Nephron (organoid): ENCODE data around the gene SLC35C1.

ENCODE experiments used
- H3K27ac Mint-ChIP-seq, 3 experiments: 2 replicates each; pipeline ENCODE4 v1.8.0; 2020; ENCODE audit warnings: mixed read lengths in 3 of 3, mild to moderate bottlenecking in 2 of 3, moderate library complexity in 1 of 3
- H3K27me3 Mint-ChIP-seq: 2 replicates; pipeline ENCODE4 v1.8.0; 2021; ENCODE audit warnings: low read depth, mild to moderate bottlenecking, moderate library complexity, mixed read lengths
- H3K36me3 Mint-ChIP-seq: 2 replicates; pipeline ENCODE4 v1.8.0; 2020; ENCODE audit warnings: low read depth, mixed read lengths
- H3K4me1 Mint-ChIP-seq: 2 replicates; pipeline ENCODE4 v1.8.0; 2020; ENCODE audit warnings: mixed read lengths
- H3K4me3 Mint-ChIP-seq, 3 experiments: 2 replicates each; pipeline ENCODE4 v1.8.0; 2020; ENCODE audit warnings: mild to moderate bottlenecking in 3 of 3, mixed read lengths in 3 of 3, moderate library complexity in 2 of 3
- H3K9me3 Mint-ChIP-seq: 2 replicates; pipeline ENCODE4 v1.8.0; 2020; ENCODE audit warnings: mixed read lengths
- CTCF ChIP-seq, 3 experiments: fragments of 200-600 bp; sonication (generic); IDR thresholded peaks; one replicate each; pipeline ENCODE4 v1.5.0; 2021; ENCODE audit warnings: antibody characterized with exemption in 3 of 3; ENCODE audit not compliant: unreplicated experiment in 3 of 3

SLC35C1 gene

GRCh38 chr11:45777127-45777969 is 27.6 kb upstream of the SLC35C1 start:
- no peak for TF ChIP-seq CTCF (IDR thresholded peaks at IDR 0.05; ENCODE audit: unreplicated experiment in 3 of 3)
- Mint-ChIP-seq H3K9me3 (peaks cover 3% of the 10 kb centered on the region), H3K36me3 (no peaks in the 10 kb centered on the region), H3K27ac (no peak overlapping the region), H3K4me1 (no peaks in the 10 kb centered on the region), H3K27me3 (peaks cover 13% of the 10 kb centered on the region), H3K4me3 (no peak overlapping the region)

- H3K9me3 Mint-ChIP-seq, result peaks cover 3% of the 10 kb centered on the region
- H3K4me1 Mint-ChIP-seq, result no peaks in the 10 kb centered on the region
- H3K36me3 Mint-ChIP-seq, result no peaks in the 10 kb centered on the region
- H3K4me3 Mint-ChIP-seq, result no peak overlapping the region
- H3K27ac Mint-ChIP-seq, result no peak overlapping the region
- H3K27me3 Mint-ChIP-seq, result peaks cover 13% of the 10 kb centered on the region
- no peak for TF ChIP-seq CTCF (IDR thresholded peaks at IDR 0.05; ENCODE audit: unreplicated experiment in 3 of 3)
Observed at GRCh38 chr11:45778341-45778740, 26.6 kb upstream of the SLC35C1 start.

GRCh38 chr11:45779602-45780001 is 25.3 kb upstream of the SLC35C1 start:
- Mint-ChIP-seq H3K4me3 (no peak overlapping the region), H3K27me3 (peaks cover 13% of the 10 kb centered on the region), H3K4me1 (no peaks in the 10 kb centered on the region), H3K9me3 (peaks cover 7% of the 10 kb centered on the region), H3K36me3 (no peaks in the 10 kb centered on the region), H3K27ac (no peak overlapping the region)
- TF ChIP-seq CTCF (IDR thresholded peaks at IDR 0.05; ENCODE audit: unreplicated experiment in 3 of 3), result no peak

GRCh38 chr11:45786272-45786671 is 18.7 kb upstream of the SLC35C1 start:
- Mint-ChIP-seq H3K27me3 (peaks cover 15% of the 10 kb centered on the region), H3K9me3 (peaks cover 8% of the 10 kb centered on the region), H3K36me3 (no peaks in the 10 kb centered on the region), H3K27ac (no peak overlapping the region), H3K4me1 (no peaks in the 10 kb centered on the region), H3K4me3 (no peak overlapping the region)
- no peak for TF ChIP-seq CTCF (IDR thresholded peaks at IDR 0.05; ENCODE audit: unreplicated experiment in 3 of 3)

- TF ChIP-seq CTCF (IDR thresholded peaks at IDR 0.05; ENCODE audit: unreplicated experiment in 3 of 3), result no peak
- H3K4me1 Mint-ChIP-seq, result no peaks in the 10 kb centered on the region
- H3K27me3 Mint-ChIP-seq, result peaks cover 23% of the 10 kb centered on the region
- peaks cover 8% of the 10 kb centered on the region for H3K9me3 Mint-ChIP-seq
- H3K36me3 Mint-ChIP-seq, result no peaks in the 10 kb centered on the region
- no peak overlapping the region for H3K27ac Mint-ChIP-seq
- no peak overlapping the region for H3K4me3 Mint-ChIP-seq
Observed at GRCh38 chr11:45788887-45789286, 16.1 kb upstream of the SLC35C1 start.

GRCh38 chr11:45791524-45791923 is 13.4 kb upstream of the SLC35C1 start:
- peaks cover 2% of the 10 kb centered on the region for H3K9me3 Mint-ChIP-seq
- H3K36me3 Mint-ChIP-seq, result no peaks in the 10 kb centered on the region
- H3K4me3 Mint-ChIP-seq, result no peak overlapping the region
- peaks cover 25% of the 10 kb centered on the region for H3K27me3 Mint-ChIP-seq
- no peaks in the 10 kb centered on the region for H3K4me1 Mint-ChIP-seq
- no peak overlapping the region for H3K27ac Mint-ChIP-seq
- TF ChIP-seq CTCF (IDR thresholded peaks at IDR 0.05; ENCODE audit: unreplicated experiment in 3 of 3), result no peak
